GM12878 (cell line): ENCODE results near the gene SRP72. TPM values are rescaled to one million over a fixed set of nuclear protein-coding genes. Genes with fewer than 3 reads are reported as not detected.
A peak's percentile ranks its signal among the peaks of the same experiment; 100 is the strongest.

ENCODE experiments used
- CEBPB ChIP-seq, 2 experiments: fragments of 150-350 bp in 1 of 2; IDR thresholded peaks; 2 replicates each; pipeline ENCODE4 v1.6.1; 2012 to 2014; ENCODE audit warnings: low read depth in 2 of 2, low read length in 2 of 2, borderline replicate concordance in 1 of 2, inconsistent platforms in 1 of 2
- CREB1 ChIP-seq: IDR thresholded peaks from 2 replicates; pipeline ENCODE4 v1.6.1; 2012; ENCODE audit warnings: low read depth, mild to moderate bottlenecking, inconsistent platforms
- CREM ChIP-seq: IDR thresholded peaks from 2 replicates; pipeline ENCODE4 v1.6.1; 2014; ENCODE audit warnings: antibody characterized with exemption, low read depth
- E2F8 ChIP-seq: fragments of 450-650 bp; IDR thresholded peaks from 2 replicates; pipeline ENCODE4 v1.6.1; 2018; ENCODE audit warnings: mild to moderate bottlenecking, low read depth, moderate library complexity; ENCODE audit not compliant: partially characterized antibody
- HDAC2 ChIP-seq: fragments of 200-600 bp; sonication (generic); IDR thresholded peaks from 2 replicates; pipeline ENCODE4 v1.6.1; 2017
- JUNB ChIP-seq: IDR thresholded peaks from 2 replicates; pipeline ENCODE4 v1.6.1; 2016; ENCODE audit warnings: antibody characterized with exemption, mild to moderate bottlenecking
- MYC ChIP-seq: IDR thresholded peaks from 2 replicates; pipeline ENCODE4 v1.6.1; 2011; ENCODE audit warnings: mild to moderate bottlenecking, low read length, moderate library complexity, inconsistent platforms; ENCODE audit not compliant: insufficient read depth, insufficient replicate concordance, insufficient read length, severe bottlenecking
- NBN ChIP-seq: fragments of 450-650 bp; IDR thresholded peaks from 2 replicates; pipeline ENCODE4 v1.6.1; 2016
- NFIC ChIP-seq: IDR thresholded peaks from 2 replicates; pipeline ENCODE4 v1.6.1; 2012; ENCODE audit warnings: low read depth, mild to moderate bottlenecking, inconsistent platforms, low read length, moderate library complexity
- NRF1 ChIP-seq: conservative IDR thresholded peaks from 2 replicates; pipeline ENCODE4 v1.6.1; 2011; ENCODE audit warnings: mild to moderate bottlenecking, low read depth, low read length, improper control_type of control experiment
- RAD21 ChIP-seq: IDR thresholded peaks from 2 replicates; pipeline ENCODE4 v1.6.1; 2011; ENCODE audit warnings: mild to moderate bottlenecking, low read depth, low read length, moderate library complexity; ENCODE audit not compliant: insufficient read depth
- RCOR1 ChIP-seq: conservative IDR thresholded peaks from 2 replicates; pipeline ENCODE4 v1.6.1; 2012; ENCODE audit warnings: low read depth, low read length, improper control_type of control experiment
- RELA ChIP-seq: fragments of 450-650 bp; IDR thresholded peaks from 2 replicates; pipeline ENCODE4 v1.8.0; 2014; ENCODE audit warnings: borderline replicate concordance; ENCODE audit not compliant: partially characterized antibody
- TAF1 ChIP-seq: IDR thresholded peaks from 2 replicates; pipeline ENCODE4 v1.6.1; 2011; ENCODE audit warnings: mild to moderate bottlenecking, low read depth, low read length, borderline replicate concordance
- TCF3 ChIP-seq: IDR thresholded peaks from 2 replicates; pipeline ENCODE4 v1.6.1; 2012; ENCODE audit warnings: low read depth, mild to moderate bottlenecking, low read length, borderline replicate concordance; ENCODE audit not compliant: insufficient read depth
- TCF7 ChIP-seq: IDR thresholded peaks from 2 replicates; pipeline ENCODE4 v1.6.1; 2014; ENCODE audit warnings: antibody characterized with exemption, borderline replicate concordance
- ZNF24 ChIP-seq: fragments of 450-650 bp; IDR thresholded peaks from 2 replicates; pipeline ENCODE4 v1.6.1; 2017; ENCODE audit warnings: antibody characterized with exemption, mild to moderate bottlenecking
- ZNF622 ChIP-seq: fragments of 450-650 bp; IDR thresholded peaks from 2 replicates; pipeline ENCODE4 v1.6.1; 2017; ENCODE audit warnings: mild to moderate bottlenecking, inconsistent platforms
- polyA plus RNA-seq, 11 experiments: library from polyadenylated mRNA; depleted of rRNA in 4 of 11; unstranded in 6 of 11; stranded (reverse) in 5 of 11; fragments of >200 nt; fragmentation: Nextera tagmentation in 4 of 11; fragmentation: Illumina TruSeq in 1 of 11; extraction: Ambion mirVana in 4 of 11; extraction: Trizol in 1 of 11; gene quantifications; 1 replicate in 1 of 11; 2 replicates in 10 of 11; pipeline versions ENCODE4 v1.2.1 to v1.2.3, GENCODE V29; 2011 to 2016; ENCODE audit warnings: inconsistent platforms in 2 of 11, missing spikeins in 2 of 11, low read depth in 1 of 11
- total RNA-seq, 4 experiments: library from RNA; depleted of rRNA in 3 of 4; stranded (reverse); fragments of >200 nt in 3 of 4; fragmentation: Illumina TruSeq in 1 of 4; extraction: Trizol in 1 of 4; gene quantifications; 2 replicates each; pipeline versions ENCODE4 v1.2.1 to v1.2.3, GENCODE V29; 2013 to 2021
- TF ChIP-seq, protein P1 (sequence below): IDR thresholded peaks from 2 replicates; pipeline ENCODE4 v1.6.1; 2011; ENCODE audit warnings: low read depth, low read length, improper control_type of control experiment, borderline replicate concordance
- TF ChIP-seq, protein P2 (sequence below): fragments of 450-650 bp; IDR thresholded peaks from 2 replicates; pipeline ENCODE4 v1.6.1; 2017; ENCODE audit warnings: mild to moderate bottlenecking, moderate library complexity
- TF ChIP-seq, protein P3 (sequence below): fragments of 450-650 bp; IDR thresholded peaks from 2 replicates; pipeline ENCODE4 v1.6.1; 2017; ENCODE audit warnings: low read depth, mild to moderate bottlenecking, moderate library complexity

Gene SRP72
- total and polyA plus RNA-seq, 10 of the 15 experiments (the other 5 are each of a cell fraction or from before 2014, with no cell fraction given) = 61.6 to 186 (median 133) TPM

GRCh38 chr4:56467284-56468096 lies at the start of gene SRP72 (continued):
- TF ChIP-seq, protein P1, sequence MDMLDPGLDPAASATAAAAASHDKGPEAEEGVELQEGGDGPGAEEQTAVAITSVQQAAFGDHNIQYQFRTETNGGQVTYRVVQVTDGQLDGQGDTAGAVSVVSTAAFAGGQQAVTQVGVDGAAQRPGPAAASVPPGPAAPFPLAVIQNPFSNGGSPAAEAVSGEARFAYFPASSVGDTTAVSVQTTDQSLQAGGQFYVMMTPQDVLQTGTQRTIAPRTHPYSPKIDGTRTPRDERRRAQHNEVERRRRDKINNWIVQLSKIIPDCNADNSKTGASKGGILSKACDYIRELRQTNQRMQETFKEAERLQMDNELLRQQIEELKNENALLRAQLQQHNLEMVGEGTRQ = no peak
- TF ChIP-seq CREB1 (peak; percentile 75), JUNB (no peak), NRF1 (no peak), NFIC (peak; percentile 22; the same call in 1 of the 2 replicates), MYC (peak; percentile 26), CEBPB (IDR thresholded peaks at IDR 0.05; ENCODE audit: borderline replicate concordance in 1 of 2, low read depth in 2 of 2, low read length in 2 of 2) (no peak), ZNF622 (no peak), TCF3 (no peak), HDAC2 (no peak), TAF1 (peak; percentile 97), CREM (0 out of 2 replicates have a peak, but pooled peaks have one; percentile 54), TCF7 (no peak), RAD21 (no peak), RELA (peak; percentile 58), NBN (0 out of 2 replicates have a peak, but pooled peaks have one; percentile 22), E2F8 (no peak), ZNF24 (no peak), RCOR1 (0 out of 2 replicates have a peak, but pooled peaks have one; percentile 52)
- TF ChIP-seq, protein P2, sequence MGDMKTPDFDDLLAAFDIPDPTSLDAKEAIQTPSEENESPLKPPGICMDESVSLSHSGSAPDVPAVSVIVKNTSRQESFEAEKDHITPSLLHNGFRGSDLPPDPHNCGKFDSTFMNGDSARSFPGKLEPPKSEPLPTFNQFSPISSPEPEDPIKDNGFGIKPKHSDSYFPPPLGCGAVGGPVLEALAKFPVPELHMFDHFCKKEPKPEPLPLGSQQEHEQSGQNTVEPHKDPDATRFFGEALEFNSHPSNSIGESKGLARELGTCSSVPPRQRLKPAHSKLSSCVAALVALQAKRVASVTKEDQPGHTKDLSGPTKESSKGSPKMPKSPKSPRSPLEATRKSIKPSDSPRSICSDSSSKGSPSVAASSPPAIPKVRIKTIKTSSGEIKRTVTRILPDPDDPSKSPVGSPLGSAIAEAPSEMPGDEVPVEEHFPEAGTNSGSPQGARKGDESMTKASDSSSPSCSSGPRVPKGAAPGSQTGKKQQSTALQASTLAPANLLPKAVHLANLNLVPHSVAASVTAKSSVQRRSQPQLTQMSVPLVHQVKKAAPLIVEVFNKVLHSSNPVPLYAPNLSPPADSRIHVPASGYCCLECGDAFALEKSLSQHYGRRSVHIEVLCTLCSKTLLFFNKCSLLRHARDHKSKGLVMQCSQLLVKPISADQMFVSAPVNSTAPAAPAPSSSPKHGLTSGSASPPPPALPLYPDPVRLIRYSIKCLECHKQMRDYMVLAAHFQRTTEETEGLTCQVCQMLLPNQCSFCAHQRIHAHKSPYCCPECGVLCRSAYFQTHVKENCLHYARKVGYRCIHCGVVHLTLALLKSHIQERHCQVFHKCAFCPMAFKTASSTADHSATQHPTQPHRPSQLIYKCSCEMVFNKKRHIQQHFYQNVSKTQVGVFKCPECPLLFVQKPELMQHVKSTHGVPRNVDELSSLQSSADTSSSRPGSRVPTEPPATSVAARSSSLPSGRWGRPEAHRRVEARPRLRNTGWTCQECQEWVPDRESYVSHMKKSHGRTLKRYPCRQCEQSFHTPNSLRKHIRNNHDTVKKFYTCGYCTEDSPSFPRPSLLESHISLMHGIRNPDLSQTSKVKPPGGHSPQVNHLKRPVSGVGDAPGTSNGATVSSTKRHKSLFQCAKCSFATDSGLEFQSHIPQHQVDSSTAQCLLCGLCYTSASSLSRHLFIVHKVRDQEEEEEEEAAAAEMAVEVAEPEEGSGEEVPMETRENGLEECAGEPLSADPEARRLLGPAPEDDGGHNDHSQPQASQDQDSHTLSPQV = no peak
- TF ChIP-seq, protein P3, sequence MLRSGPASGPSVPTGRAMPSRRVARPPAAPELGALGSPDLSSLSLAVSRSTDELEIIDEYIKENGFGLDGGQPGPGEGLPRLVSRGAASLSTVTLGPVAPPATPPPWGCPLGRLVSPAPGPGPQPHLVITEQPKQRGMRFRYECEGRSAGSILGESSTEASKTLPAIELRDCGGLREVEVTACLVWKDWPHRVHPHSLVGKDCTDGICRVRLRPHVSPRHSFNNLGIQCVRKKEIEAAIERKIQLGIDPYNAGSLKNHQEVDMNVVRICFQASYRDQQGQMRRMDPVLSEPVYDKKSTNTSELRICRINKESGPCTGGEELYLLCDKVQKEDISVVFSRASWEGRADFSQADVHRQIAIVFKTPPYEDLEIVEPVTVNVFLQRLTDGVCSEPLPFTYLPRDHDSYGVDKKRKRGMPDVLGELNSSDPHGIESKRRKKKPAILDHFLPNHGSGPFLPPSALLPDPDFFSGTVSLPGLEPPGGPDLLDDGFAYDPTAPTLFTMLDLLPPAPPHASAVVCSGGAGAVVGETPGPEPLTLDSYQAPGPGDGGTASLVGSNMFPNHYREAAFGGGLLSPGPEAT = peak; percentile 71
